Calu3 (cell line): ENCODE data around the gene SPOCK2. TPM values are rescaled to one million over a fixed set of nuclear protein-coding genes. Genes with fewer than 3 reads are reported as not detected.

Source experiments
- BruUV-seq: library from RNA; stranded (reverse); fragments of 400-500 nt; replicated peaks from 2 replicates; lab custom pipeline; 2021; lab: Mats Ljungman, UMichigan
- CTCF ChIA-PET: fragments of 300-600 bp; sonication (Branson Sonifier 250); formaldehyde crosslinking; loops from one replicate; lab custom pipeline; 2022; ENCODE audit warnings: antibody characterized with exemption; lab: Charles Lee
- DNase-seq: peaks from one replicate; pipeline ENCODE4 v3.0.0; 2022
- H3K27ac Mint-ChIP-seq: one replicate; pipeline ENCODE4 v1.8.0; 2022; ENCODE audit warnings: mixed read lengths; ENCODE audit not compliant: unreplicated experiment
- H3K27me3 Mint-ChIP-seq: one replicate; pipeline ENCODE4 v1.8.0; 2022; ENCODE audit warnings: mixed read lengths; ENCODE audit not compliant: unreplicated experiment
- H3K36me3 Mint-ChIP-seq: one replicate; pipeline ENCODE4 v1.8.0; 2022; ENCODE audit warnings: mild to moderate bottlenecking, moderate library complexity, mixed read lengths; ENCODE audit not compliant: insufficient read depth, unreplicated experiment
- H3K4me1 Mint-ChIP-seq: one replicate; pipeline ENCODE4 v1.8.0; 2022; ENCODE audit warnings: mild to moderate bottlenecking, low read depth, mixed read lengths; ENCODE audit not compliant: unreplicated experiment
- H3K4me3 Mint-ChIP-seq: one replicate; pipeline ENCODE4 v1.8.0; 2022; ENCODE audit warnings: mild to moderate bottlenecking, low read depth, moderate library complexity, mixed read lengths; ENCODE audit not compliant: unreplicated experiment
- H3K9me3 Mint-ChIP-seq: one replicate; pipeline ENCODE4 v1.8.0; 2022; ENCODE audit warnings: low read depth, mixed read lengths; ENCODE audit not compliant: unreplicated experiment
- CTCF ChIP-seq: fragments of 200-600 bp; IDR thresholded peaks from one replicate; pipeline ENCODE4 v1.8.0; 2022; ENCODE audit warnings: antibody characterized with exemption; ENCODE audit not compliant: unreplicated experiment
- intact Hi-C: fragments of 100-400 bp; cut with micrococcal nuclease; formaldehyde crosslinking; loops from one replicate; pipeline ENCODE4 v1.10.0; 2022; ENCODE audit not compliant: unreplicated experiment
- total RNA-seq: library from RNA; stranded (reverse); gene quantifications from 2 replicates; pipeline ENCODE4 v1.2.3, GENCODE V29; 2022

SPOCK2 gene
- total RNA-seq, 1 experiment from 2014 or later = 162 TPM

GRCh38 chr10:72122221-72122620 lies 33.9 kb upstream of the SPOCK2 start:
- BruUV-seq = no TSS peak
- Mint-ChIP-seq H3K27me3 (no peaks in the 10 kb centered on the region), H3K4me1 (peaks cover 32% of the 10 kb centered on the region), H3K4me3 (no peak overlapping the region), H3K27ac (no peak overlapping the region), H3K9me3 (no peaks in the 10 kb centered on the region), H3K36me3 (peaks cover 4% of the 10 kb centered on the region)
- no peak for TF ChIP-seq CTCF
- no peak for DNase-seq
- intact Hi-C loops = no loop called here
- CTCF ChIA-PET = no interaction called here

GRCh38 chr10:72121389-72121788 lies 33.0 kb upstream of the SPOCK2 start:
- Mint-ChIP-seq H3K27ac (no peak overlapping the region), H3K4me3 (no peak overlapping the region), H3K9me3 (no peaks in the 10 kb centered on the region), H3K4me1 (peaks cover 25% of the 10 kb centered on the region), H3K27me3 (no peaks in the 10 kb centered on the region), H3K36me3 (peaks cover 4% of the 10 kb centered on the region)
- no TSS peak for BruUV-seq
- intact Hi-C loops = no loop called here
- TF ChIP-seq CTCF = no peak
- CTCF ChIA-PET = interaction anchor here (0.8 kb wide), 1 partner anchor 34 kb away, joined by 7 read pairs; no protein-coding TSS in a partner anchor
- no peak for DNase-seq

GRCh38 chr10:72116372-72116771 lies 28.0 kb upstream of the SPOCK2 start:
- no peaks in the 10 kb centered on the region for H3K4me1 Mint-ChIP-seq

GRCh38 chr10:72114706-72115450 lies 26.5 kb upstream of the SPOCK2 start:
- Mint-ChIP-seq H3K9me3 (no peaks in the 10 kb centered on the region), H3K4me3 (no peak overlapping the region), H3K36me3 (peaks cover 6% of the 10 kb centered on the region), H3K27me3 (no peaks in the 10 kb centered on the region), H3K4me1 (peaks cover 6% of the 10 kb centered on the region), H3K27ac (no peak overlapping the region)
- no TSS peak for BruUV-seq
- no peak for DNase-seq
- TF ChIP-seq CTCF = no peak
- CTCF ChIA-PET = interaction anchor here (0.7 kb wide), 2 partner anchors 512 to 875 kb away, joined by 3 read pairs; no protein-coding TSS in a partner anchor
- intact Hi-C loops = no loop called here

More at GRCh38 chr10:72116372-72116771, 28.0 kb upstream of the SPOCK2 start:
- BruUV-seq = no TSS peak
- no peak overlapping the region for H3K27ac Mint-ChIP-seq
- CTCF ChIA-PET = interaction anchor here (0.6 to 0.8 kb wide), 3 partner anchors 10 to 230 kb away, joined by 3 read pairs; no protein-coding TSS in a partner anchor
- H3K4me3 Mint-ChIP-seq = no peak overlapping the region
- H3K36me3 Mint-ChIP-seq = peaks cover 6% of the 10 kb centered on the region
- no peaks in the 10 kb centered on the region for H3K27me3 Mint-ChIP-seq
- no peak for TF ChIP-seq CTCF
- no peak for DNase-seq
- intact Hi-C loops = no loop called here
- no peaks in the 10 kb centered on the region for H3K9me3 Mint-ChIP-seq
